ENCODE data around the gene MRI1.
A peak's percentile ranks its signal among the peaks of the same experiment; 100 is the strongest.

The MRI1 gene

GRCh38 chr19:13794757-13795589 is 30.7 kb downstream of the MRI1 start, which contains the start of gene ZSWIM4:
Gene ZSWIM4, plus strand, starts transcription at chr19:13795443. Its CDS starts 206 bp downstream, at chr19:13795649.
- DNase-seq (ENCODE audit: low read depth) = peak; percentile 100

DNA sequence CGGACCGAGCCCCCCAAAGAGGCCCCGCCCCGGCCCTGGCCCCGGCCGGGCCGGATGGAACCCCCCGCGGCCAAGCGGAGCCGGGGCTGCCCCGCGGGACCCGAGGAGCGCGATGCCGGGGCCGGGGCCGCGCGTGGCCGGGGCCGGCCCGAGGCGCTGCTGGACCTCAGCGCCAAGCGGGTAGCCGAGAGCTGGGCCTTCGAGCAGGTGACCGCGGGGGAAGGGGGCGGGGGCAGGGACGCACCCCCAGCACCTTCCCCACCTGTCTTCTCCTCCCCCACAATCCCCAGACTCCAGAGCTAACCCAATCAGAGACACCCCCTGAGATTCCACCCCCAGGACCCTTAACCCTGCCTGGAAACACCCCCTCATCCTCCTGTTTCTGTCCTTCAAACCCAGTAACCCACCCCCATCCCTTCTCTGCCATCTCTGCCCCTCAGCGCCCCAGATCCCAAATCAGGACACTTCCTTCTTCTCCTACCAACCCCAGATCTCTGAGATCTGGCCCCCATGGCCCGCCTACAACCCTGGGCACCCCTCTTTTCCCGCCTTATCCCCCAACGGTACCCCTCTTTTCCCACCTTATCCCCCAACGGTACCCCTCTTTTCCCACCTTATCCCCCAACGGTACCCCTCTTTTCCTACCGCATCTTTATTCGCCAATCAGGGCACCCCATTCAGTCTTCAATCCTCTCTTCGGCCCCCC is 31.4 kb downstream of the MRI1 start:
- DNase-seq (ENCODE audit: low read depth) = peak; percentile 60

- DNase-seq (ENCODE audit: low read depth) = peak; percentile 93
Measured at GRCh38 chr19:13796301-13797057, 32.2 kb downstream of the MRI1 start.

DNA sequence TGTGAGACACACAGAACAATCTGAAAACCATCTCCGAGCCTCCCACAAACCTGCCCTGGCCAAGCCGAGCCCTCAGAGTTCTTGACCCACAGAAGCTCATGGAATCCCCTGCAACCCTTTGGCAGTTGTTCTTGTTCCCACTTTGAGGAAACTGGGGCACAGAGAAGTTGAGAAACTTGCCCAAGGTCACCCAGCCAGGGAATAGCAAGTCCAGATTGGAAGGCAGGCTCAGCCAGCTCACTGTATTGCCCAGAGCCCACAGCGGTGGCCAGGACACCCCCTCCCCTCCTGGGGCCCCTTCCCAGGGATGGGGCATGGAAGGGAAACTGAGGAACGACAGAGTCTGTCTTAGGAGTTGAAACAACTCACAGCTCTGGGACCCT is 32.7 kb downstream of the MRI1 start:
- no peak for DNase-seq (ENCODE audit: low read depth)

DNA sequence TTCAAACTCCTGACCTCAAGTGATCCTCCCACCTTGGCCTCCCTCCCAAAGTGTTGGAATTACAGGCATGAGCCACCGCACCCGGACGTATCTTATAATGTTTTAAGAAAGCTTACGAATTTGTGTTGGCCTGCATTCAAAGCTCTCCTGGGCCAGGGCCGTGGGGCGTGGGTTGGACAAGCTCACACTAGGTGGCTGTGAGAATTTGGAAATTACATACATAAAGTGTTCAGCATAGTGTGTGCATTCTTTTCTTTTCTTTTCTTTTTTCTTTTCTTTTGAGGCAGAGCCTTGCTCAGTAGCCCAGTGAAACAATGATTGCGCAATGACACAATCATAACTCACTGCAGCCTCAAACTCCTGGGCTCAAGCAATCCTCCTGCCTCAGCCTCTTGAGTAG is 33.5 kb downstream of the MRI1 start:
- peak; percentile 91 for DNase-seq (ENCODE audit: low read depth)

- no peak for DNase-seq (ENCODE audit: low read depth)
Measured at GRCh38 chr19:13799669-13800068, 35.3 kb downstream of the MRI1 start.

DNA sequence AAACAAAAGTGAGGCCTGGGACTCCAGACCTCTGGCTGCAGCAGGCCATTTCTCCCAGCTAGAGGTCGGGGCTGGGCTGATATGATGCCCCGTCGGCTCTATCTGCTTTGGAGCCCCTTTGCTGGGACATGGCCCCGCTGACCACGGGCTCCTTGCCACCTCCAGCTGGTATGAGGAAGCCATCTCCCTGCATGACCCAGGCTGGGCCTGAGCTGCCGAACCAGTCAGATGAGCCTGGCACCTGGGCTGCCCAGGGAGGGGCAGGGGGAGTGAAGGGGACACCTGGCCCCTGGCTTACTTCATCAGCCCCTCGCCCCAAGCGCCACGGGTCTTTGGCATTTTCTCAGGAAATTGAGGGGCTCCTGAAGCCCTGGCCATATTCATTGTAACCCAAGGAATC is 38.7 kb downstream of the MRI1 start:
- no peak for DNase-seq (ENCODE audit: low read depth)

GRCh38 chr19:13804830-13805683 is 40.7 kb downstream of the MRI1 start:
- no peak for DNase-seq (ENCODE audit: low read depth)

DNA sequence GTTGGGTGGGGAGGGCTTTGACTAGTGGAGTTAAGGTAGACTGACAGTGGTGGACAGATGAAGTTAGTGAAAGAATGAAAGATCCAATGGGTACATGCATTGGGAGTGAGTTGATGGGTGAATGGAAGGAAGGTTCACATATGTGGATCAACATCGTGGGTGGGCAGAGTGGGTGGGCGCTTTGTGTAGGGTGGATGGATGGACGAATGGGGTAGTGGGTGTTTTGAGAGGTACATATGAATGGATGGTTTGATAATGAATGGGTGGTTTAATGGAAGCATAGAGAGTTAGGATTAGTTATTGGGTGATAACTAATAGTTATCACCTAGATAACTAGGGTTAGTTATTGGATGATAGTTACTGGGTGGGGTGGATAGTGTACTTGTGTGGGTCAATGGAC is 42.4 kb downstream of the MRI1 start:
- DNase-seq (ENCODE audit: low read depth) = no peak

DNA sequence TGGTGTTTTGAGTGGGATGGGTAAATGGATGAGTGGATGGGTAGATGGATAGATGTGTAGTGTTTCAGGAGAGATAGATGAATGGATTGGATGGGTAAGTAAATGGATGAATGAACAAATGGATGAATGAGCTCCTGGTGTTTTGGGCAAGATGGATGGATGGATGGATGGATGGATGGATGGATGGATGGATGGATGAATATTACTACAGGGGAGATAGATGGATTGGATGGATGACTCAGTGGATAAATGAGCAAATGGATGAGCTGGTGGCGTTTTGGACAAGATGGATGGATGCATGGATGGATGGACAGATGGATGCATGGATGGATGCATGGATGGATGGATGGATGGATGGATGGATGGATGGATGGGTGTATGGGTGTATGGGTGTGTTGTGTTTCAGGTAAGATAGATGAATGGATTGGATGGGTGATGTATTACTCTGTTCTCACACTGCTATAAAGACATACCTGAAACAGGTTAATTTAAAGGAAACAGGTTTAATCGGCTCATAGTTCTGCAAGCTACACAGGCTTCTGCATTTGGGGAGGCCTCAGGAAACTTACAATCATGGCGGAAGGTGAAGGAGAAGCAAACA is 43.2 kb downstream of the MRI1 start:
- DNase-seq (ENCODE audit: low read depth) = no peak

DNA sequence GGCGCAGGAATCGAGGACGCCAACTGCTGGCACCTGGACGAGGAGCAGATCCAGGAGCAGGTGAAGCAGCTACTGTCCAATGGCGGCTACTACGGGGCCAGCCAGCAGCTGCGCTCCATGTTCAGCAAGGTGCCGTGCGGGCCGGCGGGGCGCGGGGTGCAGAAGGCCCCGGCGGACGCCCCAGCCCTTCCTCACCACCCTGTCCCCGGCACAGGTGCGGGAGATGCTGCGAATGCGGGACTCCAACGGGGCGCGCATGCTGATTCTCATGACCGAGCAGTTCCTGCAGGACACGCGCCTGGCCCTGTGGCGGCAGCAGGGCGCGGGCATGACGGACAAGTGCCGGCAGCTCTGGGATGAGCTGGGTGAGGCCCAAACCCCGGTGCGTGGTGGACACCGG is 44.5 kb downstream of the MRI1 start:
- no peak for DNase-seq (ENCODE audit: low read depth)

DNA sequence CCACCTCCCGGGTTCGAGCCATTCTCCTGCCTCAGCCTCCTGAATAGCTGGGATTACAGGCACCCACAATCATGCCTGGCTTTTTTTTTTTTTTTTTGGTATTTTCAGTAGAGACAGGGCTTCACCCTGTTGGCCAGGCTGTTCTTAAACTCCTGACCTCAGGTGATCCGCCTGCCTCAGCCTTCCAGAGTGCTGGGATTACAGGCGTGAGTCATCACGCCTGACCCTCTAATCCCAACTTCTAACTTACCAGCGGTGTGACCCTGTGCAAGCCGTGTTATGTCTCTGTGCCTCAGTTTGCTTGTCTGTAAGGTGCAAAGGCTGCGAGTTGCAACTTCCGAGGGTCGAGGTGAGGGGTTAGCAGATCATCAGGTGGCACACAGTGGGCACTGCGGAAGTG is 48.2 kb downstream of the MRI1 start:
- no peak for DNase-seq (ENCODE audit: low read depth)

DNA sequence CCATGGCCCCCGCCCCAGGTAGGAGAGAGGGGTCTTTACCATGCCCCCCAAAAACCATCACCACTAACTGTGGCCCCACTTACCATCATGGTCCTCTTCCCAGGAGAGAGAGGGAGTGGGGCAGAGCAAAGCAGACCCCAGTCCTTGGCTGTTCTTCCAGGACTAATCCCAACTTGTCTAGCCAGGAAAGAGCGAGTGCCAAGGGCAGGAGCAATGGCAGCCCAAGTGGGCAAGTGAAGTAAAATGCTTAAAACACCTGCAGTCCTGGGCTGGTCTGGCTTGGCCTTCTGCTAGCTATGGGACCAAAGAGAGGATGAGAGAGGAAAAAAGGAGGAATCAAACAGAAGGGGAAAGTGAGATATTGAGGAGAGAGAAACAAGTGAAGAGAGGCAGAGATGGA is 48.8 kb downstream of the MRI1 start:
- no peak for DNase-seq (ENCODE audit: low read depth)

DNA sequence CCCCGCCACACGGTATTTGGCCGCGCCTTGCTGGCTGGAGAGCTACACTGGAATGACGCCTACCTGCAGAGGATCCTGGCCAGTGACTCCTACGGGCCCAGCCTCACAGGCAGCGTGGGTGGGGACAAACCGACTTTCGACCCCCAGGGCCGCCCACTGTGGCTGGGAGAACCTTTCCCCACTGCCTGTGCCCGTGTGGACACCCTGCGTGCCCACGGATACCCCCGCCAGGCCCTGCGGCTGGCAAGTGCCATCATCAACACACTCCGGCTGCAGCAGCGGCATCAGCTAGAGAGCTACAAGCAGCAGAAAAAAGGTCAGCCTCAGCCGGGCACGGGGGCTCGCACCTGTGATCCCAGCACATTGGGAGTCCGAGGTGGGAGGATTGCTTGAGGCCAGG is 50.2 kb downstream of the MRI1 start:
- no peak for DNase-seq (ENCODE audit: low read depth)

GRCh38 chr19:13817018-13817614 is 52.8 kb downstream of the MRI1 start:
- no peak for DNase-seq (ENCODE audit: low read depth)

DNA sequence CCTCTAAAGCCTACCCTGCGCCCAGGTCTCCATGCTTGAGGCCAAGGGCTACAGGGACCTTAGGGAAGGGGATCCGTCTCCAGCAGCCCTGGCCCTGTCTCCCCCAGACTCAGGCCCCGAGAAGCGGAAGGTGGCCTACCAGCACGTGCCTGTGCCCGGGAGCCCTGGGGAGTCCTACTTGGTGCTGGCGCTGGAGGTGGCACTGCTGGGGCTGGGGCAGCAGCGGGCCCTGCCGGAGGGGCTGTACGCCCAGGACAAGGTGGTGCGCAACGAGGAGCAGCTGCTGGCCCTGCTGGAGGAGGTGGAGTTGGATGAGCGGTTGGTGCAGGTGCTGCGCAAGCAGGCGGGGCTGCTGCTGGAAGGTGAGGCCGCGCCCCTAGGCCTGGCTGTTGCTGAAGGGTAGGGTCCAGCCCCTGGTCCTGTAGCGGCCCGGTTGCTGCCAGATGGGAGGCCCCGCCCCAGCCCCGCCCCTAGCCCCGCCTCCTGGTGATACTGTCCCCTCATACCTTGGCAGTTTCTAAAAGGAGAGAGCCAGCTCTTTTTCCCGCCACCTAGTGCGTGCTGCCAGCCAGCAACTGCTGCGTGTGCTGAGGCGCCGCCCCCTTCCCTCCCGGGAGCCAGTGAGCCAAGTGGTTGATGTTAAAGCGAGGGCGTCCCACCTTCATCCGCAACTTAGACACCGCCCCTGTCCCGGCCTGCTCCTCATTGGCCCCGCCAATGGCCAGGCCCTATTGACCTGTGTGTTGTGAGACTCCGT is 53.5 kb downstream of the MRI1 start:
- no peak for DNase-seq (ENCODE audit: low read depth)

- no peak for DNase-seq (ENCODE audit: low read depth)
Measured at GRCh38 chr19:13819238-13819637, 54.9 kb downstream of the MRI1 start.

- DNase-seq (ENCODE audit: low read depth) = no peak
Measured at GRCh38 chr19:13821292-13821691, 57.0 kb downstream of the MRI1 start.

GRCh38 chr19:13823256-13823655 is 58.9 kb downstream of the MRI1 start:
- DNase-seq (ENCODE audit: low read depth) = no peak

Measured in iris pigment epithelial cell (primary cell).